Central memory CD8-positive, alpha-beta T cell (primary cell): Measurements from ENCODE around the gene ARHGDIB.

ENCODE experiments used
- ATAC-seq: fragments of 150-1000 bp; cut with Tn5 transposase; replicated peaks from 2 replicates; pipeline ENCODE4 v1.10.0; 2022; ENCODE audit warnings: mild to moderate bottlenecking, moderate FRiP score, moderate number of reproducible peaks; ENCODE audit not compliant: poor library complexity, severe bottlenecking; ENCODE audit errors: extremely low read depth
- DNase-seq, 2 donors: peaks; one replicate each; pipeline ENCODE4 v3.0.0; 2021; ENCODE audit warnings: low spot score in 2 of 2
- H3K27ac Mint-ChIP-seq: one replicate; pipeline ENCODE4 v1.8.0; 2022; ENCODE audit warnings: low read depth, mild to moderate bottlenecking, moderate library complexity, mixed read lengths
- H3K27me3 Mint-ChIP-seq: one replicate; pipeline ENCODE4 v1.8.0; 2022; ENCODE audit warnings: mixed read lengths
- H3K36me3 Mint-ChIP-seq: one replicate; pipeline ENCODE4 v1.8.0; 2022; ENCODE audit warnings: mild to moderate bottlenecking, moderate library complexity, mixed read lengths; ENCODE audit not compliant: insufficient read depth
- H3K4me1 Mint-ChIP-seq: one replicate; pipeline ENCODE4 v1.8.0; 2022; ENCODE audit warnings: mixed read lengths
- H3K4me3 Mint-ChIP-seq: one replicate; pipeline ENCODE4 v1.8.0; 2022; ENCODE audit warnings: mild to moderate bottlenecking, moderate library complexity, mixed read lengths
- H3K9me3 Mint-ChIP-seq: one replicate; pipeline ENCODE4 v1.8.0; 2022; ENCODE audit warnings: mixed read lengths

ARHGDIB gene

GRCh38 chr12:14959463-14959862 is 1.9 kb downstream of the ARHGDIB start:
- Mint-ChIP-seq H3K27me3 (no peaks in the 10 kb centered on the region), H3K4me3 (peak overlapping the region; percentile 99), H3K9me3 (no peaks in the 10 kb centered on the region), H3K27ac (peak overlapping the region; percentile 100), H3K36me3 (peaks cover 52% of the 10 kb centered on the region), H3K4me1 (peaks cover 70% of the 10 kb centered on the region)
- no peak for ATAC-seq
- no peak for DNase-seq

- peak overlapping the region; percentile 100 for H3K27ac Mint-ChIP-seq
- peaks cover 56% of the 10 kb centered on the region for H3K36me3 Mint-ChIP-seq
- H3K4me3 Mint-ChIP-seq = peak overlapping the region; percentile 99
- peaks cover 71% of the 10 kb centered on the region for H3K4me1 Mint-ChIP-seq
- no peaks in the 10 kb centered on the region for H3K9me3 Mint-ChIP-seq
- ATAC-seq (no peak), DNase-seq (no peak)
- no peaks in the 10 kb centered on the region for H3K27me3 Mint-ChIP-seq
Observed at GRCh38 chr12:14959126-14959440, 2.3 kb downstream of the ARHGDIB start.

GRCh38 chr12:14958361-14959125 is 2.9 kb downstream of the ARHGDIB start:
- Mint-ChIP-seq H3K4me1 (peaks cover 71% of the 10 kb centered on the region), H3K27me3 (no peaks in the 10 kb centered on the region), H3K36me3 (peaks cover 61% of the 10 kb centered on the region), H3K4me3 (peak overlapping the region; percentile 99), H3K27ac (peak overlapping the region; percentile 100), H3K9me3 (no peaks in the 10 kb centered on the region)
- ATAC-seq (no peak), DNase-seq (no peak)

- peak overlapping the region; percentile 99 for H3K4me3 Mint-ChIP-seq
- H3K36me3 Mint-ChIP-seq = peaks cover 65% of the 10 kb centered on the region
- DNase-seq (no peak), ATAC-seq (no peak)
- no peaks in the 10 kb centered on the region for H3K9me3 Mint-ChIP-seq
- peaks cover 71% of the 10 kb centered on the region for H3K4me1 Mint-ChIP-seq
- H3K27ac Mint-ChIP-seq = peak overlapping the region; percentile 100
- no peaks in the 10 kb centered on the region for H3K27me3 Mint-ChIP-seq
Observed at GRCh38 chr12:14957551-14958168, 3.7 kb downstream of the ARHGDIB start.

- H3K27ac Mint-ChIP-seq = peak overlapping the region; percentile 100
- H3K36me3 Mint-ChIP-seq = peaks cover 70% of the 10 kb centered on the region
- no peak for ATAC-seq
- peak overlapping the region; percentile 99 for H3K4me3 Mint-ChIP-seq
- H3K27me3 Mint-ChIP-seq = no peaks in the 10 kb centered on the region
- H3K9me3 Mint-ChIP-seq = no peaks in the 10 kb centered on the region
- DNase-seq = no peak
- peaks cover 76% of the 10 kb centered on the region for H3K4me1 Mint-ChIP-seq
Observed at GRCh38 chr12:14956905-14957304, 4.5 kb downstream of the ARHGDIB start.

GRCh38 chr12:14956024-14956891 is 5.1 kb downstream of the ARHGDIB start:
- Mint-ChIP-seq H3K9me3 (no peaks in the 10 kb centered on the region), H3K4me3 (peak overlapping the region; percentile 99), H3K27ac (peak overlapping the region; percentile 100), H3K4me1 (peaks cover 76% of the 10 kb centered on the region), H3K27me3 (no peaks in the 10 kb centered on the region), H3K36me3 (peaks cover 72% of the 10 kb centered on the region)
- ATAC-seq (no peak), DNase-seq (no peak)

- ATAC-seq = no peak
- H3K9me3 Mint-ChIP-seq = no peaks in the 10 kb centered on the region
- H3K4me1 Mint-ChIP-seq = peaks cover 89% of the 10 kb centered on the region
- no peaks in the 10 kb centered on the region for H3K27me3 Mint-ChIP-seq
- DNase-seq = no peak
- peak overlapping the region; percentile 98 for H3K27ac Mint-ChIP-seq
- H3K36me3 Mint-ChIP-seq = peaks cover 70% of the 10 kb centered on the region
- peak overlapping the region; percentile 79 for H3K4me3 Mint-ChIP-seq
Observed at GRCh38 chr12:14954269-14954668, 7.1 kb downstream of the ARHGDIB start.

- peaks cover 89% of the 10 kb centered on the region for H3K4me1 Mint-ChIP-seq
- H3K9me3 Mint-ChIP-seq = no peaks in the 10 kb centered on the region
- peak overlapping the region; percentile 79 for H3K4me3 Mint-ChIP-seq
- peak overlapping the region; percentile 98 for H3K27ac Mint-ChIP-seq
- DNase-seq (no peak), ATAC-seq (no peak)
- H3K36me3 Mint-ChIP-seq = peaks cover 70% of the 10 kb centered on the region
- H3K27me3 Mint-ChIP-seq = no peaks in the 10 kb centered on the region
Observed at GRCh38 chr12:14953752-14954151, 7.6 kb downstream of the ARHGDIB start.

GRCh38 chr12:14952299-14952921 is 9.0 kb downstream of the ARHGDIB start:
- peaks cover 84% of the 10 kb centered on the region for H3K4me1 Mint-ChIP-seq
- H3K4me3 Mint-ChIP-seq = peak overlapping the region; percentile 79
- H3K36me3 Mint-ChIP-seq = peaks cover 69% of the 10 kb centered on the region
- ATAC-seq = peak; percentile 71
- no peaks in the 10 kb centered on the region for H3K27me3 Mint-ChIP-seq
- no peaks in the 10 kb centered on the region for H3K9me3 Mint-ChIP-seq
- peak in 1 of 2 donors; percentile 52 for DNase-seq
- peak overlapping the region; percentile 98 for H3K27ac Mint-ChIP-seq

GRCh38 chr12:14951851-14952250 is 9.6 kb downstream of the ARHGDIB start:
- ATAC-seq (no peak), DNase-seq (no peak)
- Mint-ChIP-seq H3K9me3 (no peaks in the 10 kb centered on the region), H3K36me3 (peaks cover 71% of the 10 kb centered on the region), H3K4me3 (peak overlapping the region; percentile 79), H3K4me1 (peaks cover 81% of the 10 kb centered on the region), H3K27me3 (no peaks in the 10 kb centered on the region), H3K27ac (peak overlapping the region; percentile 98)

GRCh38 chr12:14950982-14951746 is 10.2 kb downstream of the ARHGDIB start:
- Mint-ChIP-seq H3K36me3 (peaks cover 73% of the 10 kb centered on the region), H3K27ac (peak overlapping the region; percentile 98), H3K4me3 (peak overlapping the region; percentile 79), H3K27me3 (no peaks in the 10 kb centered on the region), H3K4me1 (peaks cover 81% of the 10 kb centered on the region), H3K9me3 (no peaks in the 10 kb centered on the region)
- ATAC-seq = no peak
- no peak for DNase-seq

GRCh38 chr12:14950421-14950820 is 11.0 kb downstream of the ARHGDIB start:
- Mint-ChIP-seq H3K36me3 (peaks cover 78% of the 10 kb centered on the region), H3K4me3 (peak overlapping the region; percentile 79)
- ATAC-seq = no peak

More at GRCh38 chr12:14950421-14950820, 11.0 kb downstream of the ARHGDIB start:
- H3K9me3 Mint-ChIP-seq = no peaks in the 10 kb centered on the region
- peaks cover 81% of the 10 kb centered on the region for H3K4me1 Mint-ChIP-seq
- no peak for DNase-seq
- H3K27ac Mint-ChIP-seq = peak overlapping the region; percentile 98
- no peaks in the 10 kb centered on the region for H3K27me3 Mint-ChIP-seq
